GM12878 (cell line): ENCODE measurements around the gene DNHD1. TPM values are rescaled to one million over a fixed set of nuclear protein-coding genes. Genes with fewer than 3 reads are reported as not detected.
A peak's percentile ranks its signal among the peaks of the same experiment; 100 is the strongest.

Experiments used
- BRCA1 ChIP-seq: IDR thresholded peaks from 2 replicates; pipeline ENCODE4 v1.6.1; 2011; ENCODE audit warnings: low read depth, low read length, improper control_type of control experiment
- CBFB ChIP-seq: IDR thresholded peaks from 2 replicates; pipeline ENCODE4 v1.6.1; 2016; ENCODE audit warnings: antibody characterized with exemption, low read depth
- CBX3 ChIP-seq: fragments of 200-600 bp; sonication (generic); IDR thresholded peaks from 2 replicates; pipeline ENCODE4 v1.6.1; 2016; ENCODE audit warnings: low read depth, borderline replicate concordance
- GABPA ChIP-seq: IDR thresholded peaks from 2 replicates; pipeline ENCODE4 v1.6.1; 2014; ENCODE audit warnings: antibody characterized with exemption, low read depth, mild to moderate bottlenecking, inconsistent platforms
- IKZF1 ChIP-seq: fragments of 450-650 bp; conservative IDR thresholded peaks from 2 replicates; pipeline ENCODE4 v1.6.1; 2017; ENCODE audit warnings: antibody characterized with exemption, mild to moderate bottlenecking
- LARP7 ChIP-seq: fragments of 450-650 bp; IDR thresholded peaks from 2 replicates; pipeline ENCODE4 v1.6.1; 2017; ENCODE audit warnings: mild to moderate bottlenecking
- MEF2A ChIP-seq: IDR thresholded peaks from 2 replicates; pipeline ENCODE4 v1.6.1; 2011; ENCODE audit warnings: low read depth, mild to moderate bottlenecking, low read length, moderate library complexity; ENCODE audit not compliant: insufficient read depth
- MXI1 ChIP-seq: fragments of 150-350 bp; IDR thresholded peaks from 2 replicates; pipeline ENCODE4 v1.6.1; 2011; ENCODE audit warnings: low read depth, mild to moderate bottlenecking, inconsistent platforms, low read length, improper control_type of control experiment
- NKRF ChIP-seq: fragments of 450-650 bp; conservative IDR thresholded peaks from 2 replicates; pipeline ENCODE4 v1.6.1; 2017; ENCODE audit warnings: mild to moderate bottlenecking, moderate library complexity
- PBX3 ChIP-seq: IDR thresholded peaks from 2 replicates; pipeline ENCODE4 v1.6.1; 2011; ENCODE audit warnings: mild to moderate bottlenecking, low read depth, low read length, moderate library complexity; ENCODE audit not compliant: insufficient replicate concordance
- PML ChIP-seq: IDR thresholded peaks from 2 replicates; pipeline ENCODE4 v1.6.1; 2012; ENCODE audit warnings: low read length, inconsistent platforms
- POLR2AphosphoS5 ChIP-seq: IDR thresholded peaks from 2 replicates; pipeline ENCODE4 v1.6.1; 2011; ENCODE audit warnings: mild to moderate bottlenecking, low read length, inconsistent platforms
- SIN3A ChIP-seq: IDR thresholded peaks from 2 replicates; pipeline ENCODE4 v1.6.1; 2012; ENCODE audit warnings: low read depth, low read length, improper control_type of control experiment
- SMC3 ChIP-seq: IDR thresholded peaks from 2 replicates; pipeline ENCODE4 v1.6.1; 2011; ENCODE audit warnings: low read length, improper control_type of control experiment, borderline replicate concordance
- TAF1 ChIP-seq: IDR thresholded peaks from 2 replicates; pipeline ENCODE4 v1.6.1; 2011; ENCODE audit warnings: mild to moderate bottlenecking, low read depth, low read length, borderline replicate concordance
- polyA plus RNA-seq, 11 experiments: library from polyadenylated mRNA; depleted of rRNA in 4 of 11; unstranded in 6 of 11; stranded (reverse) in 5 of 11; fragments of >200 nt; fragmentation: Nextera tagmentation in 4 of 11; fragmentation: Illumina TruSeq in 1 of 11; extraction: Ambion mirVana in 4 of 11; extraction: Trizol in 1 of 11; gene quantifications; 1 replicate in 1 of 11; 2 replicates in 10 of 11; pipeline versions ENCODE4 v1.2.1 to v1.2.3, GENCODE V29; 2011 to 2016; ENCODE audit warnings: inconsistent platforms in 2 of 11, missing spikeins in 2 of 11, low read depth in 1 of 11
- total RNA-seq, 4 experiments: library from RNA; depleted of rRNA in 3 of 4; stranded (reverse); fragments of >200 nt in 3 of 4; fragmentation: Illumina TruSeq in 1 of 4; extraction: Trizol in 1 of 4; gene quantifications; 2 replicates each; pipeline versions ENCODE4 v1.2.1 to v1.2.3, GENCODE V29; 2013 to 2021
- TF ChIP-seq, protein P1 (sequence below): fragments of 450-650 bp; IDR thresholded peaks from 2 replicates; pipeline ENCODE4 v1.6.1; 2017; ENCODE audit warnings: mild to moderate bottlenecking, moderate library complexity
- TF ChIP-seq, protein P2 (sequence below): fragments of 450-650 bp; IDR thresholded peaks from 2 replicates; pipeline ENCODE4 v1.6.1; 2016; ENCODE audit warnings: mild to moderate bottlenecking

The DNHD1 gene
- total and polyA plus RNA-seq, 10 of the 15 experiments (the other 5 are each of a cell fraction or from before 2014, with no cell fraction given) = 0.99 to 16.9 (median 8.6) TPM

DNA sequence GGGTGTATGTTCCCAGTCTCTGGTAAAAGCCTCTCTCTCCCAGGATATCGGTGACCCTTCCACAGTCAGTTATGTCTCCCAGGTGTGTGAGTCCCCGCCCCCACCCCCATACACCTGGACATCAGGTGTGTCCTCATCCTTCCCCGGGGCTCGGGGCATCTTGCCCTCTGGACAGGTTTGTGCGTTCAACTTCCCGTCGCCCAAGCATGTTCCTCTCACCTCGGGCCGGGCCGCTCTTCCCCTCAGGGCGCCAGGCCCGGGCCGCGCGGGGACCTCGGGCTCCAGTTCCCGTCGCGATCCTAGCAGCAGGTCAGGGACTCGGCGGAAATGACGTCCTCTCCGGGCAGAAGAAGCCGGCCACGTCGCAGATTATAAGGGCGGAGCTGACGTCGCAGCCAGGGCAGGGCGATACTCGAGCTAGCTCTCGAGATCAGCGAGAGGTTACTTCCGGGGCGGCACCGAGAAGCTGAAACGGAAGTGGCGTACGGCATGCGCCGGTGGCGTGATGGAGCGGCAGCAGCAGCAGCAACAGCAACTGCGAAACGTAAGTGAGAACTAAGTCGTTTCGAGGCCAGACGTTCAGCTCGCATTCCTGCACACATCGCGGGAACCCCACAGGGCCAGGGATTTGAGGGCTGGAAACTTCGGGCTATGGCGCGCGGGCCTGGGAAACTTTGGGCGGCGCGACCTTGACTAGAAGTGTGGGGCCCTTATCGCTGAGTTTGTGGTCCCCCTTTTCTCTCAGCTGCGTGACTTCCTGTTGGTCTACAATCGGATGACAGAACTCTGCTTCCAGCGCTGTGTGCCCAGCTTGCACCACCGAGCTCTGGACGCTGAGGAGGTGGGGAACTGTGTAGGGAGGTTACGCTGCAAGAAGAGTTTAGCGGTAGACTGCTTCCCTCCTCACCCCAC, 15.8 kb upstream of the DNHD1 start, which contains the start of the genes ARFIP2 and TIMM10B (continued):
- TF ChIP-seq CBX3 (no peak), MXI1 (peak; percentile 94), CBFB (0 out of 2 replicates have a peak, but pooled peaks have one; percentile 35), GABPA (peak; percentile 94), TAF1 (peak; percentile 73), NKRF (peak; percentile 79), IKZF1 (peak; percentile 74), SMC3 (no peak), MEF2A (0 out of 2 replicates have a peak, but pooled peaks have one; percentile 7), PML (peak; percentile 96), PBX3 (no peak), LARP7 (peak; percentile 43), SIN3A (peak; percentile 77), BRCA1 (no peak; the same call in 1 of the 2 replicates), POLR2AphosphoS5 (peak; percentile 96)
- TF ChIP-seq, protein P1, sequence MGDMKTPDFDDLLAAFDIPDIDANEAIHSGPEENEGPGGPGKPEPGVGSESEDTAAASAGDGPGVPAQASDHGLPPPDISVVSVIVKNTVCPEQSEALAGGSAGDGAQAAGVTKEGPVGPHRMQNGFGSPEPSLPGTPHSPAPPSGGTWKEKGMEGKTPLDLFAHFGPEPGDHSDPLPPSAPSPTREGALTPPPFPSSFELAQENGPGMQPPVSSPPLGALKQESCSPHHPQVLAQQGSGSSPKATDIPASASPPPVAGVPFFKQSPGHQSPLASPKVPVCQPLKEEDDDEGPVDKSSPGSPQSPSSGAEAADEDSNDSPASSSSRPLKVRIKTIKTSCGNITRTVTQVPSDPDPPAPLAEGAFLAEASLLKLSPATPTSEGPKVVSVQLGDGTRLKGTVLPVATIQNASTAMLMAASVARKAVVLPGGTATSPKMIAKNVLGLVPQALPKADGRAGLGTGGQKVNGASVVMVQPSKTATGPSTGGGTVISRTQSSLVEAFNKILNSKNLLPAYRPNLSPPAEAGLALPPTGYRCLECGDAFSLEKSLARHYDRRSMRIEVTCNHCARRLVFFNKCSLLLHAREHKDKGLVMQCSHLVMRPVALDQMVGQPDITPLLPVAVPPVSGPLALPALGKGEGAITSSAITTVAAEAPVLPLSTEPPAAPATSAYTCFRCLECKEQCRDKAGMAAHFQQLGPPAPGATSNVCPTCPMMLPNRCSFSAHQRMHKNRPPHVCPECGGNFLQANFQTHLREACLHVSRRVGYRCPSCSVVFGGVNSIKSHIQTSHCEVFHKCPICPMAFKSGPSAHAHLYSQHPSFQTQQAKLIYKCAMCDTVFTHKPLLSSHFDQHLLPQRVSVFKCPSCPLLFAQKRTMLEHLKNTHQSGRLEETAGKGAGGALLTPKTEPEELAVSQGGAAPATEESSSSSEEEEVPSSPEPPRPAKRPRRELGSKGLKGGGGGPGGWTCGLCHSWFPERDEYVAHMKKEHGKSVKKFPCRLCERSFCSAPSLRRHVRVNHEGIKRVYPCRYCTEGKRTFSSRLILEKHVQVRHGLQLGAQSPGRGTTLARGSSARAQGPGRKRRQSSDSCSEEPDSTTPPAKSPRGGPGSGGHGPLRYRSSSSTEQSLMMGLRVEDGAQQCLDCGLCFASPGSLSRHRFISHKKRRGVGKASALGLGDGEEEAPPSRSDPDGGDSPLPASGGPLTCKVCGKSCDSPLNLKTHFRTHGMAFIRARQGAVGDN = peak; percentile 80; the same call in 1 of the 2 replicates
- TF ChIP-seq, protein P2, sequence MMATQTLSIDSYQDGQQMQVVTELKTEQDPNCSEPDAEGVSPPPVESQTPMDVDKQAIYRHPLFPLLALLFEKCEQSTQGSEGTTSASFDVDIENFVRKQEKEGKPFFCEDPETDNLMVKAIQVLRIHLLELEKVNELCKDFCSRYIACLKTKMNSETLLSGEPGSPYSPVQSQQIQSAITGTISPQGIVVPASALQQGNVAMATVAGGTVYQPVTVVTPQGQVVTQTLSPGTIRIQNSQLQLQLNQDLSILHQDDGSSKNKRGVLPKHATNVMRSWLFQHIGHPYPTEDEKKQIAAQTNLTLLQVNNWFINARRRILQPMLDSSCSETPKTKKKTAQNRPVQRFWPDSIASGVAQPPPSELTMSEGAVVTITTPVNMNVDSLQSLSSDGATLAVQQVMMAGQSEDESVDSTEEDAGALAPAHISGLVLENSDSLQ = peak; percentile 79
